Measurements from ENCODE around the gene CD2.

CD2 gene

DNA sequence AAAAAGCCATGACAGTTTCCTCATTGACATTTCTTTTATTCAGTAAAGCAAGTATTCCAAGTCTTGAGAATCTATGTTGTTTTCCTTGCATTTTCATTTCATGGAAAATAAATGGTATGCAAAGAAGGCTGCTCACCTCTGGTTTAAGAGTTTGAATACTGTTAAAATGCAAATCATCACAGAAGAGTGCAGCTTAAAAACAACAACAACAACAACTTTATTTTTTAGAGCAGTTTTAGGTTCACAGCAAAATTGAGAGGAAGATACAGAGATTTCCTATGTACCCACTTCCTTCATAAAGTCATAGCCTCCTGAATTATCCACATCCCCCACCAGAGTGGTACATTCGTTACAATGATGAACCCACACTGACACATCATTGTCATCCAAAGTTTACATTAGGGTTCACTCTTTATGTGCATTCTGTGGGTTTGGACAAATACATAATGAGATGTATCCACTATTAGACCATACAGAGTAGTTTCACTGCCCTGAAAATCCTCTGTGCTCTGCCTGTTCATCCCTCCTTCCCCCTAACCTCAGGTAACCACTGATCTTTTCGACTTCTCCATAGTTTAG lies 39.2 kb downstream of the CD2 start:
- DNase-seq: no peak
- no peaks in the 10 kb centered on the region for H3K36me3 ChIP-seq (replicated peaks)
- in situ Hi-C loops (cut with HindIII; ENCODE audit: low pct_ligation_motif_present, low sequenced_read_pairs): no loop called here
- H3K4me3 ChIP-seq (ENCODE audit: low read depth, low read length): no peak overlapping the region
- H3K27me3 ChIP-seq (replicated peaks): no peaks in the 10 kb centered on the region
- TF ChIP-seq, protein P1, sequence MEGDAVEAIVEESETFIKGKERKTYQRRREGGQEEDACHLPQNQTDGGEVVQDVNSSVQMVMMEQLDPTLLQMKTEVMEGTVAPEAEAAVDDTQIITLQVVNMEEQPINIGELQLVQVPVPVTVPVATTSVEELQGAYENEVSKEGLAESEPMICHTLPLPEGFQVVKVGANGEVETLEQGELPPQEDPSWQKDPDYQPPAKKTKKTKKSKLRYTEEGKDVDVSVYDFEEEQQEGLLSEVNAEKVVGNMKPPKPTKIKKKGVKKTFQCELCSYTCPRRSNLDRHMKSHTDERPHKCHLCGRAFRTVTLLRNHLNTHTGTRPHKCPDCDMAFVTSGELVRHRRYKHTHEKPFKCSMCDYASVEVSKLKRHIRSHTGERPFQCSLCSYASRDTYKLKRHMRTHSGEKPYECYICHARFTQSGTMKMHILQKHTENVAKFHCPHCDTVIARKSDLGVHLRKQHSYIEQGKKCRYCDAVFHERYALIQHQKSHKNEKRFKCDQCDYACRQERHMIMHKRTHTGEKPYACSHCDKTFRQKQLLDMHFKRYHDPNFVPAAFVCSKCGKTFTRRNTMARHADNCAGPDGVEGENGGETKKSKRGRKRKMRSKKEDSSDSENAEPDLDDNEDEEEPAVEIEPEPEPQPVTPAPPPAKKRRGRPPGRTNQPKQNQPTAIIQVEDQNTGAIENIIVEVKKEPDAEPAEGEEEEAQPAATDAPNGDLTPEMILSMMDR (IDR thresholded peaks at IDR 0.05; ENCODE audit: low read depth, low read length, missing control alignments): no peak
- no peak overlapping the region for H3K27ac ChIP-seq

DNA sequence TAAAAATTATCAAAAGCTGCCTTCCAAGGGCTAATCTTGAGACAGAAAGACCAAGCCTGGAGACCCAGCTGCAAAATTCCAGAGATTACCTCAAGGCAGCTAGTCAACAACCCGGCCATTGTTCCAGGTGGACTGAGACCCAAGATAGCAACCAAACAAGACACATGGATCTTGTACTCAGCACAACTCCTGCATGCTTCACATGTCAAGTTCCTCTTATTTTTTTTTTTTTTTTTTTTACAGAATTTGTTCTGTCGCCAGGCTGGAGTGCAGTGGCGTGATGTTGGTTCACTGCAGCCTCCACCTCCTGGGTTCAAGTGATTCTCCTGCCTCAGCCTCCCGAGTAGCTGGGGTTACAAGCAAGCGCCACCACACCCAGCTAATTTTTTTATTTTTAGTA lies 40.1 kb downstream of the CD2 start:
- no peak for DNase-seq
- Histone ChIP-seq H3K27ac (no peak overlapping the region), H3K36me3 (replicated peaks) (no peaks in the 10 kb centered on the region), H3K27me3 (replicated peaks) (no peaks in the 10 kb centered on the region), H3K4me3 (ENCODE audit: low read depth, low read length) (no peak overlapping the region)
- in situ Hi-C loops (cut with HindIII; ENCODE audit: low pct_ligation_motif_present, low sequenced_read_pairs): no loop called here
- TF ChIP-seq, protein P1 (IDR thresholded peaks at IDR 0.05; ENCODE audit: low read depth, low read length, missing control alignments): no peak

- no peak for DNase-seq
- no peaks in the 10 kb centered on the region for H3K27me3 ChIP-seq (replicated peaks)
- TF ChIP-seq, protein P1 (IDR thresholded peaks at IDR 0.05; ENCODE audit: low read depth, low read length, missing control alignments): no peak
- in situ Hi-C loops (cut with HindIII; ENCODE audit: low pct_ligation_motif_present, low sequenced_read_pairs): no loop called here
- H3K36me3 ChIP-seq (replicated peaks): no peaks in the 10 kb centered on the region
- no peak overlapping the region for H3K4me3 ChIP-seq (ENCODE audit: low read depth, low read length)
- H3K27ac ChIP-seq: no peak overlapping the region
Observed at GRCh38 chr1:116794804-116795481, 40.7 kb downstream of the CD2 start.

GRCh38 chr1:116795482-116795829 lies 41.2 kb downstream of the CD2 start:
- DNase-seq: no peak
- Histone ChIP-seq H3K36me3 (replicated peaks) (no peaks in the 10 kb centered on the region), H3K4me3 (ENCODE audit: low read depth, low read length) (no peak overlapping the region), H3K27ac (no peak overlapping the region), H3K27me3 (replicated peaks) (no peaks in the 10 kb centered on the region)
- TF ChIP-seq, protein P1 (IDR thresholded peaks at IDR 0.05; ENCODE audit: low read depth, low read length, missing control alignments): no peak
- in situ Hi-C loops (cut with HindIII; ENCODE audit: low pct_ligation_motif_present, low sequenced_read_pairs): no loop called here

GRCh38 chr1:116804736-116805135 lies 50.5 kb downstream of the CD2 start:
- no peak for DNase-seq
- Histone ChIP-seq H3K27ac (no peak overlapping the region), H3K4me3 (ENCODE audit: low read depth, low read length) (no peak overlapping the region), H3K27me3 (replicated peaks) (no peaks in the 10 kb centered on the region), H3K36me3 (replicated peaks) (no peaks in the 10 kb centered on the region)
- TF ChIP-seq, protein P1 (IDR thresholded peaks at IDR 0.05; ENCODE audit: low read depth, low read length, missing control alignments): no peak
- in situ Hi-C loops (cut with HindIII; ENCODE audit: low pct_ligation_motif_present, low sequenced_read_pairs): no loop called here

- no peak overlapping the region for H3K27ac ChIP-seq
- no peaks in the 10 kb centered on the region for H3K36me3 ChIP-seq (replicated peaks)
- TF ChIP-seq, protein P1 (IDR thresholded peaks at IDR 0.05; ENCODE audit: low read depth, low read length, missing control alignments): no peak
- no peaks in the 10 kb centered on the region for H3K27me3 ChIP-seq (replicated peaks)
- DNase-seq: no peak
- in situ Hi-C loops (cut with HindIII; ENCODE audit: low pct_ligation_motif_present, low sequenced_read_pairs): no loop called here
- H3K4me3 ChIP-seq (ENCODE audit: low read depth, low read length): no peak overlapping the region
Observed at GRCh38 chr1:116805398-116805797, 51.2 kb downstream of the CD2 start.
